Neural crest cell (in vitro differentiated cells): Measurements from ENCODE around the gene LCN1. TPM values are rescaled to one million over a fixed set of nuclear protein-coding genes. Genes with fewer than 3 reads are reported as not detected.

ENCODE experiments used
- DNase-seq: peaks from one replicate; pipeline ENCODE4 v3.0.0; 2021; ENCODE audit warnings: low read depth, mixed read lengths, low spot score
- H3K27ac Mint-ChIP-seq: one replicate; pipeline ENCODE4 v1.8.0; 2021; ENCODE audit warnings: mild to moderate bottlenecking, mixed read lengths; ENCODE audit not compliant: unreplicated experiment
- H3K27me3 Mint-ChIP-seq: 2 replicates; pipeline ENCODE4 v1.8.0; 2021; ENCODE audit warnings: low read depth, mild to moderate bottlenecking, mixed read lengths
- H3K36me3 Mint-ChIP-seq: 2 replicates; pipeline ENCODE4 v1.8.0; 2021; ENCODE audit warnings: low read depth, mild to moderate bottlenecking, mixed read lengths
- H3K4me1 Mint-ChIP-seq: 2 replicates; pipeline ENCODE4 v1.8.0; 2021; ENCODE audit warnings: mixed read lengths
- H3K4me3 Mint-ChIP-seq: one replicate; pipeline ENCODE4 v1.8.0; 2021; ENCODE audit warnings: mild to moderate bottlenecking, mixed read lengths
- H3K9me3 Mint-ChIP-seq: 2 replicates; pipeline ENCODE4 v1.8.0; 2021; ENCODE audit warnings: mixed read lengths
- total RNA-seq: library from RNA; stranded (reverse); gene quantifications from 2 replicates; pipeline ENCODE4 v1.2.1, GENCODE V29; 2021
- TF ChIP-seq, protein P1 (sequence below): fragments of 200-600 bp; sonication (generic); conservative IDR thresholded peaks from 2 replicates; pipeline ENCODE4 v1.5.0; 2021; ENCODE audit warnings: antibody characterized with exemption, mild to moderate bottlenecking

Gene LCN1
- total RNA-seq, 1 donor from 2014 or later = not detected

DNA sequence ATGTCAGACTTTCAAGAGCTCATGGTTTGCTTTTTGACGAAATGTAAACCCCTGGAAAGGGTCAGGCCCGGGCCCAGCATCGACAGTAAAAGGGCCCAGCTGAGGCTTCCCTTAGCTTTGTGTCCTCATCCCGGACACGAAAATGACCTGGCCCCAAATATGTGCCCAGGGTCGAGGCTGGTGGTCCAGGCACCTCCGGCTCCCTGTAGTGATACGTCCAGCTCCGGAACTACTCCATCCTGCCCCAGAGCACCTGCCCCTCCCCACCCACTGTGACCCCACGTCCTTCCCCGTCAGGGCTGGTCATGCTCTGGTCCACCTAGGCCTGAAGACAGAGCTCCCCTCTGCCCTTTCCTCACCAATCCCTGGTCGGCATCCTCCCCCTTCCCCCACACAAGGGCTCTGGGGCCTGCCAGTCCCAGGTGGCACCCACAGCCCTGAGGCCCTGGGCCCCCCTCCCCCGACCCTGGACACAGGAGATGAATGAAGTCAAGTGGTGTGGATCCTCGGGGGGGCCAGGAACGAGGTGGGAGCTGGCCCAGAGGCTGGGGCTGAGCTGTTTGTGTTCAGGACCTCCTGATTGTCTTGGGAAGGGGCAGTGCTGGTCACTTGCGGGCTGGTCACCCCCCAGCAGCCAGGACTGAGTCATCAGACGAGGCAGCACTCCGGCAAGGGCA lies 30.9 kb downstream of the LCN1 start:
- no peaks in the 10 kb centered on the region for H3K36me3 Mint-ChIP-seq
- DNase-seq = no peak
- peaks cover 4% of the 10 kb centered on the region for H3K9me3 Mint-ChIP-seq
- TF ChIP-seq, protein P1, sequence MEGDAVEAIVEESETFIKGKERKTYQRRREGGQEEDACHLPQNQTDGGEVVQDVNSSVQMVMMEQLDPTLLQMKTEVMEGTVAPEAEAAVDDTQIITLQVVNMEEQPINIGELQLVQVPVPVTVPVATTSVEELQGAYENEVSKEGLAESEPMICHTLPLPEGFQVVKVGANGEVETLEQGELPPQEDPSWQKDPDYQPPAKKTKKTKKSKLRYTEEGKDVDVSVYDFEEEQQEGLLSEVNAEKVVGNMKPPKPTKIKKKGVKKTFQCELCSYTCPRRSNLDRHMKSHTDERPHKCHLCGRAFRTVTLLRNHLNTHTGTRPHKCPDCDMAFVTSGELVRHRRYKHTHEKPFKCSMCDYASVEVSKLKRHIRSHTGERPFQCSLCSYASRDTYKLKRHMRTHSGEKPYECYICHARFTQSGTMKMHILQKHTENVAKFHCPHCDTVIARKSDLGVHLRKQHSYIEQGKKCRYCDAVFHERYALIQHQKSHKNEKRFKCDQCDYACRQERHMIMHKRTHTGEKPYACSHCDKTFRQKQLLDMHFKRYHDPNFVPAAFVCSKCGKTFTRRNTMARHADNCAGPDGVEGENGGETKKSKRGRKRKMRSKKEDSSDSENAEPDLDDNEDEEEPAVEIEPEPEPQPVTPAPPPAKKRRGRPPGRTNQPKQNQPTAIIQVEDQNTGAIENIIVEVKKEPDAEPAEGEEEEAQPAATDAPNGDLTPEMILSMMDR = no peak
- H3K27ac Mint-ChIP-seq = no peak overlapping the region
- H3K27me3 Mint-ChIP-seq = no peaks in the 10 kb centered on the region
- H3K4me1 Mint-ChIP-seq = no peaks in the 10 kb centered on the region
- no peak overlapping the region for H3K4me3 Mint-ChIP-seq

GRCh38 chr9:135552698-135553171 lies 31.5 kb downstream of the LCN1 start:
- H3K4me1 Mint-ChIP-seq = no peaks in the 10 kb centered on the region
- no peak overlapping the region for H3K4me3 Mint-ChIP-seq
- no peak for DNase-seq
- peaks cover 4% of the 10 kb centered on the region for H3K9me3 Mint-ChIP-seq
- no peak overlapping the region for H3K27ac Mint-ChIP-seq
- no peaks in the 10 kb centered on the region for H3K27me3 Mint-ChIP-seq
- H3K36me3 Mint-ChIP-seq = no peaks in the 10 kb centered on the region
- TF ChIP-seq, protein P1 = no peak

GRCh38 chr9:135554718-135555117 lies 33.5 kb downstream of the LCN1 start:
- TF ChIP-seq, protein P1 = no peak
- no peaks in the 10 kb centered on the region for H3K4me1 Mint-ChIP-seq
- peaks cover 4% of the 10 kb centered on the region for H3K27me3 Mint-ChIP-seq
- H3K27ac Mint-ChIP-seq = no peak overlapping the region
- H3K36me3 Mint-ChIP-seq = no peaks in the 10 kb centered on the region
- no peak for DNase-seq
- H3K4me3 Mint-ChIP-seq = no peak overlapping the region
- peaks cover 4% of the 10 kb centered on the region for H3K9me3 Mint-ChIP-seq

GRCh38 chr9:135555203-135555602 lies 34.0 kb downstream of the LCN1 start:
- peaks cover 4% of the 10 kb centered on the region for H3K9me3 Mint-ChIP-seq
- TF ChIP-seq, protein P1 = no peak
- H3K36me3 Mint-ChIP-seq = no peaks in the 10 kb centered on the region
- no peaks in the 10 kb centered on the region for H3K4me1 Mint-ChIP-seq
- H3K4me3 Mint-ChIP-seq = no peak overlapping the region
- H3K27me3 Mint-ChIP-seq = peaks cover 4% of the 10 kb centered on the region
- H3K27ac Mint-ChIP-seq = no peak overlapping the region
- DNase-seq = no peak

- no peak overlapping the region for H3K27ac Mint-ChIP-seq
Observed at GRCh38 chr9:135555910-135556309, 34.7 kb downstream of the LCN1 start.

More at GRCh38 chr9:135555910-135556309, 34.7 kb downstream of the LCN1 start:
- TF ChIP-seq, protein P1 = no peak
- Mint-ChIP-seq H3K4me3 (no peak overlapping the region), H3K4me1 (no peaks in the 10 kb centered on the region), H3K36me3 (no peaks in the 10 kb centered on the region), H3K9me3 (peaks cover 4% of the 10 kb centered on the region), H3K27me3 (peaks cover 4% of the 10 kb centered on the region)
- no peak for DNase-seq
